Neural progenitor cell (in vitro differentiated cells): Measurements from ENCODE around the gene TDRD9. TPM values are rescaled to one million over a fixed set of nuclear protein-coding genes. Genes with fewer than 3 reads are reported as not detected.

ENCODE experiments used
- DNase-seq: peaks from one replicate; pipeline ENCODE4 v3.0.0-alpha.2; 2016; ENCODE audit warnings: low spot score
- H2AFZ ChIP-seq: fragments of 200-600 bp; sonication (generic); replicated peaks from 2 replicates; pipeline ENCODE4 v1.6.1; 2016; ENCODE audit warnings: antibody characterized with exemption
- H3F3A ChIP-seq: fragments of 200-600 bp; sonication (generic); 2 replicates; pipeline ENCODE4 v1.6.1; 2016; ENCODE audit warnings: antibody characterized with exemption, low read depth
- H3K27ac ChIP-seq: fragments of 200-600 bp; sonication (generic); 2 replicates; pipeline ENCODE4 v1.5.1; 2016; ENCODE audit warnings: mild to moderate bottlenecking
- H3K27me3 ChIP-seq: fragments of 200-600 bp; sonication (generic); 2 replicates; pipeline ENCODE4 v1.6.1; 2016; ENCODE audit warnings: mild to moderate bottlenecking, moderate library complexity
- H3K36me3 ChIP-seq: fragments of 200-600 bp; sonication (generic); 2 replicates; pipeline ENCODE4 v1.5.1; 2016
- H3K4me1 ChIP-seq: fragments of 200-600 bp; sonication (generic); 2 replicates; pipeline ENCODE4 v1.6.1; 2016; ENCODE audit warnings: mixed run types
- H3K4me2 ChIP-seq: fragments of 200-600 bp; sonication (generic); 2 replicates; pipeline ENCODE4 v1.6.1; 2016
- H3K4me3 ChIP-seq: fragments of 200-600 bp; sonication (generic); 2 replicates; pipeline ENCODE4 v1.5.1; 2016
- H3K79me2 ChIP-seq: fragments of 200-600 bp; sonication (generic); 2 replicates; pipeline ENCODE4 v1.6.1; 2016; ENCODE audit warnings: low read depth
- H3K9ac ChIP-seq: fragments of 200-600 bp; sonication (generic); 2 replicates; pipeline ENCODE4 v1.6.1; 2016
- H3K9me3 ChIP-seq: fragments of 200-600 bp; sonication (generic); 2 replicates; pipeline ENCODE4 v1.5.1; 2016; ENCODE audit warnings: low read depth
- H4K20me1 ChIP-seq: fragments of 200-600 bp; sonication (generic); 2 replicates; pipeline ENCODE4 v1.6.1; 2016; ENCODE audit warnings: low read depth
- H3K27ac Mint-ChIP-seq: 3 replicates; pipeline ENCODE4 v1.8.0; 2021; ENCODE audit warnings: mixed read lengths
- H3K27me3 Mint-ChIP-seq: 2 replicates; pipeline ENCODE4 v1.8.0; 2022; ENCODE audit warnings: low read depth, mild to moderate bottlenecking, inconsistent platforms, moderate library complexity, mixed read lengths; ENCODE audit not compliant: insufficient read depth
- H3K36me3 Mint-ChIP-seq: 3 replicates; pipeline ENCODE4 v1.8.0; 2021; ENCODE audit warnings: mixed read lengths
- H3K4me1 Mint-ChIP-seq: 3 replicates; pipeline ENCODE4 v1.8.0; 2021; ENCODE audit warnings: mixed read lengths
- H3K4me3 Mint-ChIP-seq: 3 replicates; pipeline ENCODE4 v1.8.0; 2021; ENCODE audit warnings: mild to moderate bottlenecking, moderate library complexity, mixed read lengths
- H3K9me3 Mint-ChIP-seq: 3 replicates; pipeline ENCODE4 v1.8.0; 2020; ENCODE audit warnings: mixed read lengths
- CTCF ChIP-seq: fragments of 200-600 bp; sonication (generic); IDR thresholded peaks from 2 replicates; pipeline ENCODE4 v1.5.1; 2017; ENCODE audit warnings: antibody characterized with exemption, mild to moderate bottlenecking
- EZH2 ChIP-seq: fragments of 200-600 bp; sonication (generic); IDR thresholded peaks from 2 replicates; pipeline ENCODE4 v1.6.1; 2017; ENCODE audit warnings: antibody characterized with exemption, mild to moderate bottlenecking, moderate library complexity
- EZH2phosphoT487 ChIP-seq: fragments of 200-600 bp; sonication (generic); IDR thresholded peaks from 2 replicates; pipeline ENCODE4 v1.6.1; 2017; ENCODE audit warnings: antibody characterized with exemption
- total RNA-seq: library from RNA; depleted of rRNA; stranded (reverse); fragments of >200 nt; gene quantifications from 2 replicates; pipeline ENCODE4 v1.2.3, GENCODE V29; 2015; ENCODE audit warnings: low replicate concordance

The TDRD9 gene
- total RNA-seq, 1 donor from 2014 or later = not detected

DNA sequence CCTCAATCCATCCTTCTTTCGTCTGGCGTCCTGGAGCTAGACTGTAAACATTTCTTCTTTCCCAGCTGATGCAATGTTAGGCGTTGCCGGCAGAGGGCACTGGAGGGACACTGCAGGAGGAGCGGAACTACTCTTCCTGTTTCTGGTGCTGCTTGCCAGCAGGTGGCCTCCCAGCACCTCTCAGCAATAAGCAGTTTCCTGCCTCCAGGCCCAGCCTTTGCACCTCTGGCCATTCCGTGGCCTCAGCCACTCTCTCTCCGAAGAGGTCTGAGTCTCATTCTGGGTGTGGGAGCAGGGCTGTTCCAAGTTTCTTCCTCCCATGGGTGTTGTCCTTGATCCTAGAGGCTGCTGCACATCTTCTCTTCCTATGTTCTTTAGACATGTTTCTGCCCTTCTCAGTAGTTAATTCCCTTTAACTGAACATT is 149.8 kb downstream of the TDRD9 start:
- H3K4me1 Mint-ChIP-seq = peaks cover 4% of the 10 kb centered on the region
- no peak overlapping the region for H3K4me3 Mint-ChIP-seq
- H3K27ac Mint-ChIP-seq = no peak overlapping the region
- no peak overlapping the region for H2AFZ ChIP-seq
- no peak overlapping the region for H3K9ac ChIP-seq
- H3K36me3 Mint-ChIP-seq = no peaks in the 10 kb centered on the region
- DNase-seq = peak; percentile 91
- H3F3A ChIP-seq = no peaks in the 10 kb centered on the region
- H3K36me3 ChIP-seq = no peaks in the 10 kb centered on the region
- H3K4me2 ChIP-seq = no peak overlapping the region
- H3K79me2 ChIP-seq = no peaks in the 10 kb centered on the region
- H3K9me3 Mint-ChIP-seq = peaks cover 2% of the 10 kb centered on the region
- no peak overlapping the region for H3K4me3 ChIP-seq
- H3K27me3 ChIP-seq = no peaks in the 10 kb centered on the region
- no peaks in the 10 kb centered on the region for H3K4me1 ChIP-seq
- peak; percentile 100 for TF ChIP-seq CTCF
- no peak for TF ChIP-seq EZH2phosphoT487
- H3K27me3 Mint-ChIP-seq = peaks cover 6% of the 10 kb centered on the region
- no peak overlapping the region for H3K27ac ChIP-seq
- H4K20me1 ChIP-seq = no peaks in the 10 kb centered on the region
- no peaks in the 10 kb centered on the region for H3K9me3 ChIP-seq

GRCh38 chr14:104080376-104081260 is 152.4 kb downstream of the TDRD9 start:
- Mint-ChIP-seq H3K4me3 (no peak overlapping the region), H3K36me3 (no peaks in the 10 kb centered on the region), H3K9me3 (no peaks in the 10 kb centered on the region), H3K27ac (no peak overlapping the region), H3K27me3 (peaks cover 10% of the 10 kb centered on the region), H3K4me1 (peaks cover 4% of the 10 kb centered on the region)
- H3K27me3 ChIP-seq = peaks cover 7% of the 10 kb centered on the region
- no peaks in the 10 kb centered on the region for H3K36me3 ChIP-seq
- no peak overlapping the region for H2AFZ ChIP-seq
- H3K9ac ChIP-seq = no peak overlapping the region
- H3K4me3 ChIP-seq = no peak overlapping the region
- no peak overlapping the region for H3K27ac ChIP-seq
- H3K79me2 ChIP-seq = no peaks in the 10 kb centered on the region
- no peaks in the 10 kb centered on the region for H3K4me1 ChIP-seq
- no peak for TF ChIP-seq EZH2
- no peak for TF ChIP-seq EZH2phosphoT487
- TF ChIP-seq CTCF = no peak
- H3F3A ChIP-seq = no peaks in the 10 kb centered on the region
- no peaks in the 10 kb centered on the region for H4K20me1 ChIP-seq
- no peak overlapping the region for H3K4me2 ChIP-seq
- DNase-seq = no peak
- no peaks in the 10 kb centered on the region for H3K9me3 ChIP-seq

GRCh38 chr14:104081261-104081835 is 153.1 kb downstream of the TDRD9 start:
- DNase-seq = no peak
- no peaks in the 10 kb centered on the region for H3K9me3 Mint-ChIP-seq
- H3F3A ChIP-seq = no peaks in the 10 kb centered on the region

More at GRCh38 chr14:104081261-104081835, 153.1 kb downstream of the TDRD9 start:
- Histone ChIP-seq H3K9me3 (no peaks in the 10 kb centered on the region), H3K36me3 (no peaks in the 10 kb centered on the region), H3K79me2 (no peaks in the 10 kb centered on the region), H3K27me3 (peaks cover 15% of the 10 kb centered on the region), H3K9ac (no peak overlapping the region), H4K20me1 (no peaks in the 10 kb centered on the region), H3K4me2 (no peak overlapping the region), H3K27ac (no peak overlapping the region), H3K4me3 (no peak overlapping the region), H3K4me1 (no peaks in the 10 kb centered on the region), H2AFZ (no peak overlapping the region)
- H3K4me3 Mint-ChIP-seq = no peak overlapping the region
- no peak overlapping the region for H3K27ac Mint-ChIP-seq
- H3K4me1 Mint-ChIP-seq = peaks cover 4% of the 10 kb centered on the region
- peaks cover 10% of the 10 kb centered on the region for H3K27me3 Mint-ChIP-seq
- no peaks in the 10 kb centered on the region for H3K36me3 Mint-ChIP-seq
- TF ChIP-seq EZH2phosphoT487 = no peak
- TF ChIP-seq EZH2 = no peak
- TF ChIP-seq CTCF = no peak
